Measurements from ENCODE around the gene SND1.

Gene SND1

DNA sequence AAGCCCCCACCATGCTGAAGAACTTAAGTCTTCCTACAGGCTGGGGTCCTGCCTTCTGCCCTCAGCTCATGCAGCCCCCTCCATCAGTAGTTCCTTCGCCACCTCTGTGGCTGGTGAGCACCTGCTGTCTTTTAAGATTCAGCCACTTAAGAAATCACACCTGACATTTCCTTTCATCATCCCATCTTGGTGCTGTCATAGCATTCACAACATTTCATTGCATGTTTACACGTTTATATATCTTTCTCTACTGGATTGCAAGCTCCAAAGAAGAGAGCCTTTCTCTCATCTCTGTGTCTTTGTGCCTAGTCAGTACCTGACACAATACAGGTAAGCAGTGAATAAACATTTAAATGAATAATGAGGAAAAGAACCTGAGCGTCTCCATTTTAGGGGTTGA lies 38.3 kb downstream of the SND1 start:
- no peak overlapping the region for H3K27ac ChIP-seq (ENCODE audit: extremely low read depth, low read depth, low read length)
- ChIA-PET POLR2A (no interaction called here), CTCF (no interaction called here)
- peaks cover 7 to 47% of the 10 kb centered on the region in 2 experiments for H3K36me3 ChIP-seq (ENCODE audit: control insufficient read depth in 2 of 2, insufficient read depth in 1 of 2, low read length in 2 of 2)
- H3K4me1 ChIP-seq (ENCODE audit: control insufficient read depth, insufficient read depth, low read length) = no peaks in the 10 kb centered on the region
- TF ChIP-seq ZNF416 (tag by site-specific recombination; IDR thresholded peaks at IDR 0.05) (no peak), ZNF600 (tag by site-specific recombination; IDR thresholded peaks at IDR 0.05) (no peak)
- TF ChIP-seq, protein P1, sequence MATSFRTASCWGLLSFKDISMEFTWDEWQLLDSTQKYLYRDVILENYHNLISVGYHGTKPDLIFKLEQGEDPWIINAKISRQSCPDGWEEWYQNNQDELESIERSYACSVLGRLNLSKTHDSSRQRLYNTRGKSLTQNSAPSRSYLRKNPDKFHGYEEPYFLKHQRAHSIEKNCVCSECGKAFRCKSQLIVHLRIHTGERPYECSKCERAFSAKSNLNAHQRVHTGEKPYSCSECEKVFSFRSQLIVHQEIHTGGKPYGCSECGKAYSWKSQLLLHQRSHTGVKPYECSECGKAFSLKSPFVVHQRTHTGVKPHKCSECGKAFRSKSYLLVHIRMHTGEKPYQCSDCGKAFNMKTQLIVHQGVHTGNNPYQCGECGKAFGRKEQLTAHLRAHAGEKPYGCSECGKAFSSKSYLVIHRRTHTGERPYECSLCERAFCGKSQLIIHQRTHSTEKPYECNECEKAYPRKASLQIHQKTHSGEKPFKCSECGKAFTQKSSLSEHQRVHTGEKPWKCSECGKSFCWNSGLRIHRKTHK (tag by site-specific recombination; IDR thresholded peaks at IDR 0.05) = no peak
- H3K4me3 ChIP-seq (ENCODE audit: low read depth, low read length) = no peak overlapping the region
- no peaks in the 10 kb centered on the region for H3K9me3 ChIP-seq (ENCODE audit: control insufficient read depth, insufficient read depth, low read depth, low read length)

DNA sequence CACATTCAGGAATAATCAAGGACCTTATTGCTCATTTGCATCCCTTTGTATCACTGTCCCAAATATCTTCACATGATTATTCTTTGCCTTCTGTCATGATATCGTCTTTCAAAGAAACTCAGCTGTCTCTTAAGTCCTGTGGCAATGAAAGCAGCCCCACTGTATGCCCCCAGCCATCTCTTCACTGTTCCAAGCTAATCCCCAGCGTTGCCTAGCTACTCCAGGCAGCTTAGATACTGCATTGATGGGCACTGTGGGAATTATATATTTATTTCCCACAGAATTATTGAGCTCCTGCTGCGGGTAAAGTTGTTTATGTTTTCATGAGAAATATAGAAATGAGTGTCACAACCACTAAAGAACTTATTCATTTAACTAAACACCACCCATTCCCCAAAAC lies 38.8 kb downstream of the SND1 start:
- POLR2A ChIA-PET = no interaction called here
- Histone ChIP-seq H3K36me3 (ENCODE audit: control insufficient read depth in 2 of 2, insufficient read depth in 1 of 2, low read length in 2 of 2) (peaks cover 7 to 51% of the 10 kb centered on the region in 2 experiments), H3K27ac (ENCODE audit: extremely low read depth, low read depth, low read length) (no peak overlapping the region), H3K4me1 (ENCODE audit: control insufficient read depth, insufficient read depth, low read length) (no peaks in the 10 kb centered on the region), H3K4me3 (ENCODE audit: low read depth, low read length) (no peak overlapping the region), H3K9me3 (ENCODE audit: control insufficient read depth, insufficient read depth, low read depth, low read length) (no peaks in the 10 kb centered on the region)
- CTCF ChIA-PET = no interaction called here
- TF ChIP-seq ZNF394 (tag by site-specific recombination; IDR thresholded peaks at IDR 0.05; ENCODE audit: borderline replicate concordance) (0 out of 2 replicates have a peak, but pooled peaks have one; percentile 14), ZBTB20 (tag by site-specific recombination; IDR thresholded peaks at IDR 0.05) (no peak)

DNA sequence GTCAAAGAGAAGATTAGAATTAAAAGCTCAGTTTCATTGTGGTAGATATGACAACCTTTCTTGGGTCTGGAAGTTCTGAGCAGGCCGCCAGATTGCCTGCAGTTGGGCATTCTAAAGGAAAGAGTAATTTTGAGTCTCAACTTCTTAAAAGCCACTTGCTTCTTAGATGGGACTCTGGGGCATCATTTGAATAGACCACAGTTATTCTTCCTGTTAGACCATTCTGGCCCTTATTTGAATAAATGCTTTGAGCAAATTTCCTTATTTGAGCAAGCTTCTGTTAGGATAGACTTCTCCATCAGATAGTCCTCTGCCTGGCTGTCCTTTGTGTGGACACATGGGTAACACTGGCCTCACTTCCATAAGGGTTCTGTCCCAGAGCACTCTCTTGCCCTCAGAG lies 40.2 kb downstream of the SND1 start:
- Histone ChIP-seq H3K9me3 (ENCODE audit: control insufficient read depth, insufficient read depth, low read depth, low read length) (no peaks in the 10 kb centered on the region), H3K4me3 (ENCODE audit: low read depth, low read length) (no peak overlapping the region), H3K27ac (ENCODE audit: extremely low read depth, low read depth, low read length) (no peak overlapping the region), H3K36me3 (ENCODE audit: control insufficient read depth in 2 of 2, insufficient read depth in 1 of 2, low read length in 2 of 2) (peaks cover 6 to 49% of the 10 kb centered on the region in 2 experiments), H3K4me1 (ENCODE audit: control insufficient read depth, insufficient read depth, low read length) (no peaks in the 10 kb centered on the region)
- ChIA-PET POLR2A (interaction anchor here (0.5 kb wide), 1 partner anchor 51 kb away, joined by 3 read pairs; no protein-coding TSS in a partner anchor), CTCF (interaction anchor here (0.7 to 0.9 kb wide), 2 partner anchors 16 to 518 kb away, joined by 3 to 5 read pairs; no protein-coding TSS in a partner anchor)
- no peak for TF ChIP-seq GLI4 (tag by site-specific recombination; IDR thresholded peaks at IDR 0.05)
- TF ChIP-seq, protein P2, sequence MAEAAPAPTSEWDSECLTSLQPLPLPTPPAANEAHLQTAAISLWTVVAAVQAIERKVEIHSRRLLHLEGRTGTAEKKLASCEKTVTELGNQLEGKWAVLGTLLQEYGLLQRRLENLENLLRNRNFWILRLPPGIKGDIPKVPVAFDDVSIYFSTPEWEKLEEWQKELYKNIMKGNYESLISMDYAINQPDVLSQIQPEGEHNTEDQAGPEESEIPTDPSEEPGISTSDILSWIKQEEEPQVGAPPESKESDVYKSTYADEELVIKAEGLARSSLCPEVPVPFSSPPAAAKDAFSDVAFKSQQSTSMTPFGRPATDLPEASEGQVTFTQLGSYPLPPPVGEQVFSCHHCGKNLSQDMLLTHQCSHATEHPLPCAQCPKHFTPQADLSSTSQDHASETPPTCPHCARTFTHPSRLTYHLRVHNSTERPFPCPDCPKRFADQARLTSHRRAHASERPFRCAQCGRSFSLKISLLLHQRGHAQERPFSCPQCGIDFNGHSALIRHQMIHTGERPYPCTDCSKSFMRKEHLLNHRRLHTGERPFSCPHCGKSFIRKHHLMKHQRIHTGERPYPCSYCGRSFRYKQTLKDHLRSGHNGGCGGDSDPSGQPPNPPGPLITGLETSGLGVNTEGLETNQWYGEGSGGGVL (tag by site-specific recombination; IDR thresholded peaks at IDR 0.05) = no peak
- TF ChIP-seq ZFP37 (tag by site-specific recombination; IDR thresholded peaks at IDR 0.05) = no peak
- no peak for TF ChIP-seq ZNF560 (tag by site-specific recombination; IDR thresholded peaks at IDR 0.05; ENCODE audit: borderline replicate concordance)
- no peak for TF ChIP-seq SP2 (tag by site-specific recombination; IDR thresholded peaks at IDR 0.05)

DNA sequence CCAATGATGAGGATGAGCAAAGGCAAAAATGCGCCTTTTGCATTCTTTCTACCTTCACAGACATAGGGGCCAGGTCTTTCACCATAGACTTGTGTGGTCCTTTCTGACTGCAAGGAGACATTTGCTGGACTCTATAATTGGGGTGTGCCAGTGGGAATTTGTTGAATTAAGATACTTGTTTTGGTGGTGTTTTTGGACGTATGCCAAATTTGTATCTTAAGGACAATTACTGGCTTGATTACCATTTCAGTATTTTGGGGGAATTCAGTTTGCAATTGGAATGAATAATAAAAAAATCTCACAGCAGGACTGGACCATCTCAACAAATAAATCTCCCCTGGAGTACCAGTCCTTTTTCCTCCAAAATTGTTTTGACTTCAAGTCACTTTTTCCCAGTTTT lies 47.9 kb downstream of the SND1 start:
- no peaks in the 10 kb centered on the region for H3K4me1 ChIP-seq (ENCODE audit: control insufficient read depth, insufficient read depth, low read length)
- no peaks in the 10 kb centered on the region for H3K9me3 ChIP-seq (ENCODE audit: control insufficient read depth, insufficient read depth, low read depth, low read length)
- ChIA-PET POLR2A (no interaction called here), CTCF (interaction anchor here (2.4 kb wide), 1 partner anchor 509 kb away, joined by 7 read pairs; no protein-coding TSS in a partner anchor)
- H3K4me3 ChIP-seq (ENCODE audit: low read depth, low read length) = no peak overlapping the region
- no peak overlapping the region for H3K27ac ChIP-seq (ENCODE audit: extremely low read depth, low read depth, low read length)
- H3K36me3 ChIP-seq (ENCODE audit: control insufficient read depth in 2 of 2, insufficient read depth in 1 of 2, low read length in 2 of 2) = peaks cover 12 to 89% of the 10 kb centered on the region in 2 experiments
- TF ChIP-seq ZNF175 (tag by site-specific recombination; IDR thresholded peaks at IDR 0.05) (no peak), ZNF302 (tag by site-specific recombination; IDR thresholded peaks at IDR 0.05; ENCODE audit: low read depth) (no peak), ZNF112 (tag by site-specific recombination; IDR thresholded peaks at IDR 0.05) (no peak), ZNF843 (tag by site-specific recombination; IDR thresholded peaks at IDR 0.05) (no peak), ZNF239 (tag by site-specific recombination; IDR thresholded peaks at IDR 0.05) (no peak), ZNF792 (tag by site-specific recombination; IDR thresholded peaks at IDR 0.05) (no peak), ZNF211 (tag by site-specific recombination; IDR thresholded peaks at IDR 0.05; ENCODE audit: low read depth) (no peak)
- TF ChIP-seq, protein P3, sequence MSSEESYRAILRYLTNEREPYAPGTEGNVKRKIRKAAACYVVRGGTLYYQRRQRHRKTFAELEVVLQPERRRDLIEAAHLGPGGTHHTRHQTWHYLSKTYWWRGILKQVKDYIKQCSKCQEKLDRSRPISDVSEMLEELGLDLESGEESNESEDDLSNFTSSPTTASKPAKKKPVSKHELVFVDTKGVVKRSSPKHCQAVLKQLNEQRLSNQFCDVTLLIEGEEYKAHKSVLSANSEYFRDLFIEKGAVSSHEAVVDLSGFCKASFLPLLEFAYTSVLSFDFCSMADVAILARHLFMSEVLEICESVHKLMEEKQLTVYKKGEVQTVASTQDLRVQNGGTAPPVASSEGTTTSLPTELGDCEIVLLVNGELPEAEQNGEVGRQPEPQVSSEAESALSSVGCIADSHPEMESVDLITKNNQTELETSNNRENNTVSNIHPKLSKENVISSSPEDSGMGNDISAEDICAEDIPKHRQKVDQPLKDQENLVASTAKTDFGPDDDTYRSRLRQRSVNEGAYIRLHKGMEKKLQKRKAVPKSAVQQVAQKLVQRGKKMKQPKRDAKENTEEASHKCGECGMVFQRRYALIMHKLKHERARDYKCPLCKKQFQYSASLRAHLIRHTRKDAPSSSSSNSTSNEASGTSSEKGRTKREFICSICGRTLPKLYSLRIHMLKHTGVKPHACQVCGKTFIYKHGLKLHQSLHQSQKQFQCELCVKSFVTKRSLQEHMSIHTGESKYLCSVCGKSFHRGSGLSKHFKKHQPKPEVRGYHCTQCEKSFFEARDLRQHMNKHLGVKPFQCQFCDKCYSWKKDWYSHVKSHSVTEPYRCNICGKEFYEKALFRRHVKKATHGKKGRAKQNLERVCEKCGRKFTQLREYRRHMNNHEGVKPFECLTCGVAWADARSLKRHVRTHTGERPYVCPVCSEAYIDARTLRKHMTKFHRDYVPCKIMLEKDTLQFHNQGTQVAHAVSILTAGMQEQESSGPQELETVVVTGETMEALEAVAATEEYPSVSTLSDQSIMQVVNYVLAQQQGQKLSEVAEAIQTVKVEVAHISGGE (tag by site-specific recombination; conservative IDR thresholded peaks at IDR 0.05; ENCODE audit: low read depth) = no peak
- TF ChIP-seq, protein P4, sequence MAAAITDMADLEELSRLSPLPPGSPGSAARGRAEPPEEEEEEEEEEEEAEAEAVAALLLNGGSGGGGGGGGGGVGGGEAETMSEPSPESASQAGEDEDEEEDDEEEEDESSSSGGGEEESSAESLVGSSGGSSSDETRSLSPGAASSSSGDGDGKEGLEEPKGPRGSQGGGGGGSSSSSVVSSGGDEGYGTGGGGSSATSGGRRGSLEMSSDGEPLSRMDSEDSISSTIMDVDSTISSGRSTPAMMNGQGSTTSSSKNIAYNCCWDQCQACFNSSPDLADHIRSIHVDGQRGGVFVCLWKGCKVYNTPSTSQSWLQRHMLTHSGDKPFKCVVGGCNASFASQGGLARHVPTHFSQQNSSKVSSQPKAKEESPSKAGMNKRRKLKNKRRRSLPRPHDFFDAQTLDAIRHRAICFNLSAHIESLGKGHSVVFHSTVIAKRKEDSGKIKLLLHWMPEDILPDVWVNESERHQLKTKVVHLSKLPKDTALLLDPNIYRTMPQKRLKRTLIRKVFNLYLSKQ (tag by site-specific recombination; IDR thresholded peaks at IDR 0.05; ENCODE audit: borderline replicate concordance) = no peak
